BLaER1 (cell line): Measurements from ENCODE around the gene F11.

Experiments used
- H3K27ac ChIP-seq: shearing (Covaris generic); formaldehyde crosslinking; 2 replicates; pipeline ENCODE4 v1.8.1; 2022
- H3K27me3 ChIP-seq: shearing (Covaris generic); formaldehyde crosslinking; 2 replicates; pipeline ENCODE4 v1.8.1; 2022
- H3K36me3 ChIP-seq: shearing (Covaris generic); formaldehyde crosslinking; 2 replicates; pipeline ENCODE4 v1.8.1; 2022
- H3K4me1 ChIP-seq: shearing (Covaris generic); formaldehyde crosslinking; 2 replicates; pipeline ENCODE4 v1.8.1; 2022
- H3K4me2 ChIP-seq: shearing (Covaris generic); formaldehyde crosslinking; 2 replicates; pipeline ENCODE4 v1.8.1; 2022
- H3K4me3 ChIP-seq: shearing (Covaris generic); formaldehyde crosslinking; 2 replicates; pipeline ENCODE4 v1.8.1; 2022
- H3K9ac ChIP-seq: shearing (Covaris generic); formaldehyde crosslinking; 2 replicates; pipeline ENCODE4 v1.8.1; 2022
- H3K9me3 ChIP-seq: shearing (Covaris generic); formaldehyde crosslinking; 2 replicates; pipeline ENCODE4 v1.8.1; 2022
- H4K20me1 ChIP-seq: shearing (Covaris generic); formaldehyde crosslinking; 2 replicates; pipeline ENCODE4 v1.8.1; 2022
- Cebpa-rat ChIP-seq: shearing (Covaris generic); IDR thresholded peaks from 2 replicates; pipeline ENCODE4 v1.8.1; 2022

Gene F11

GRCh38 chr4:186265683-186266652 is at the start of gene F11:
TSS of gene F11 (plus strand) at chr4:186266189. CDS start at chr4:186267137, 948 bp downstream.
- no peak within 1 kb of the TSS for H3K27ac ChIP-seq
- H4K20me1 ChIP-seq = no peaks in the 10 kb centered on the region
- H3K4me2 ChIP-seq = no peak within 1 kb of the TSS
- no peak within 1 kb of the TSS for H3K9ac ChIP-seq
- no peaks in the 10 kb centered on the region for H3K36me3 ChIP-seq
- no peaks in the 10 kb centered on the region for H3K27me3 ChIP-seq
- no peak for TF ChIP-seq Cebpa-rat
- no peaks in the 10 kb centered on the region for H3K4me1 ChIP-seq
- H3K4me3 ChIP-seq = no peak within 1 kb of the TSS
- no peaks in the 10 kb centered on the region for H3K9me3 ChIP-seq

- Histone ChIP-seq H3K4me1 (no peaks in the 10 kb centered on the region), H3K4me3 (no peak overlapping the region), H4K20me1 (no peaks in the 10 kb centered on the region), H3K27me3 (no peaks in the 10 kb centered on the region), H3K4me2 (no peak overlapping the region), H3K9me3 (no peaks in the 10 kb centered on the region), H3K9ac (no peak overlapping the region), H3K27ac (no peak overlapping the region), H3K36me3 (no peaks in the 10 kb centered on the region)
- no peak for TF ChIP-seq Cebpa-rat
These were observed 49.4 kb upstream of the F11 start for GRCh38 chr4:186216465-186217024.

GRCh38 chr4:186217733-186218293 is 48.2 kb upstream of the F11 start:
- Histone ChIP-seq H3K36me3 (no peaks in the 10 kb centered on the region), H3K4me3 (no peak overlapping the region), H3K27me3 (no peaks in the 10 kb centered on the region), H3K9me3 (no peaks in the 10 kb centered on the region), H4K20me1 (no peaks in the 10 kb centered on the region), H3K9ac (no peak overlapping the region), H3K27ac (no peak overlapping the region), H3K4me1 (no peaks in the 10 kb centered on the region), H3K4me2 (no peak overlapping the region)
- TF ChIP-seq Cebpa-rat = no peak

DNA sequence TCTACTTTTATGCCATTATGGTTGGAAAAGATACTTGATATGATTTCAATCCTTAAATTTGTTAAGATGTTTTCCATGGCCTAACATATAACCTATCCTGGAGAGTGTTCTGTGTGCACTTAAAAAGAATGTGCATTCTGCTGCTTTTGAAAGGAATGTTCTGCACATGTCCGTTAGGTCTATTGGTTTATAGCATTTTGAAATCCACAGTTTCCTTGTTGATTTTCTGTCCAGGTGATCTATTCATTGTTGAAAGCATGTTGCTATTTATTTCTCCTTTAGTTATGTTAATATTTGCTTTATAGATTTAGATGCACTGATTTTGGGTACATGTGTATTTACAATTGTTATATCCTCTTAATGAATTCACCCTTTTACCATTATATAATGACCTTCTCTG is 44.4 kb upstream of the F11 start:
- Histone ChIP-seq H4K20me1 (no peaks in the 10 kb centered on the region), H3K27me3 (no peaks in the 10 kb centered on the region), H3K27ac (no peak overlapping the region), H3K9me3 (peaks cover 33% of the 10 kb centered on the region), H3K4me3 (no peak overlapping the region), H3K36me3 (no peaks in the 10 kb centered on the region), H3K9ac (no peak overlapping the region), H3K4me2 (no peak overlapping the region), H3K4me1 (no peaks in the 10 kb centered on the region)
- TF ChIP-seq Cebpa-rat = no peak

DNA sequence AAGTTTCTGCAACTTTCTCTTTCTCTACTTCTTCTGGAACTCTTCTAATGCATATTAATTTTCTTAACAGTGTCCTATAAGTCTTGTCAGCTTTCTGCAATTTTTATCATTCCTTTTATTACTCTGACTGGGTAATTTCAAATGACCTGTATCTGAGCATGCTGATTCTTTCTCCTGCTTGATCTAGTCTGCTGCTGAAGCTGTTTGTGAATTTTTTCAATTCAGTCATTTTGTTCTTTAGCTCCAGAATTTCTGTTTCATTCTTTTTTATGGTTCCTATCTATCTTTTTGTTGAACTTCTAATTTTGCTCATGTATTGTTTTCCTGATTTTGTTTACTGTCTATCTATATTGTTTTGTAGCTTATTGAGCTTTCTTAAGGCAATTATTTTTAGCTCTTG is 40.1 kb upstream of the F11 start:
- H3K4me2 ChIP-seq = no peak overlapping the region

GRCh38 chr4:186226521-186227189 is 39.3 kb upstream of the F11 start:
- H3K4me2 ChIP-seq = no peak overlapping the region
- H3K4me3 ChIP-seq = no peak overlapping the region
- TF ChIP-seq Cebpa-rat = no peak
- H3K27me3 ChIP-seq = no peaks in the 10 kb centered on the region
- H4K20me1 ChIP-seq = no peaks in the 10 kb centered on the region
- H3K27ac ChIP-seq = no peak overlapping the region
- H3K36me3 ChIP-seq = no peaks in the 10 kb centered on the region
- H3K9me3 ChIP-seq = peaks cover 40% of the 10 kb centered on the region
- H3K9ac ChIP-seq = no peak overlapping the region
- H3K4me1 ChIP-seq = no peaks in the 10 kb centered on the region

More for the DNA sequence above, 40.1 kb upstream of the F11 start:
- H3K9me3 ChIP-seq = peaks cover 40% of the 10 kb centered on the region
- H4K20me1 ChIP-seq = no peaks in the 10 kb centered on the region
- TF ChIP-seq Cebpa-rat = no peak
- no peak overlapping the region for H3K27ac ChIP-seq
- H3K36me3 ChIP-seq = no peaks in the 10 kb centered on the region
- no peaks in the 10 kb centered on the region for H3K4me1 ChIP-seq
- no peak overlapping the region for H3K4me3 ChIP-seq
- H3K9ac ChIP-seq = no peak overlapping the region
- H3K27me3 ChIP-seq = no peaks in the 10 kb centered on the region

DNA sequence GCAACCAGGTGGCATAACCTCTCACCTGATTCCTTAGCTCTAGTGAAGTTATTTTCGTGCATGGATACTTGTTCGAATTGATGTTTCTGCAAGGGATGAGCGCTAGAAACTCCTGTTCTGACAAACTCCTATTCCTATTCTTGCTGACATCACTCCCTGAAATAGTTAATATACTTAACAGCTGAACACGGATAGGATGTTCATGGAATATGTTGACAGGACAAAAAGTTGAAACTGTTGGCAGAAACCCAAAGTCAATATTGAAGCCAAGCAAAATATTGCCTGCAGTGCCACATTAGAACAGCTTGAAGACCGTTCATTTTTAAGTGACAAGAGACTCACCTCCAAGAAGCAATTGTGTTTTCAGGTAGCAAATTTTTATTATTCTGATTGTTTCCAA is 38.8 kb upstream of the F11 start, which contains the start of gene KLKB1:
TSS of gene KLKB1 (plus strand) at position 287 of the 400 bp plus-strand sequence. CDS start 689 bp downstream, outside the sequence.
- H3K9ac ChIP-seq = no peak within 1 kb of the TSS

DNA sequence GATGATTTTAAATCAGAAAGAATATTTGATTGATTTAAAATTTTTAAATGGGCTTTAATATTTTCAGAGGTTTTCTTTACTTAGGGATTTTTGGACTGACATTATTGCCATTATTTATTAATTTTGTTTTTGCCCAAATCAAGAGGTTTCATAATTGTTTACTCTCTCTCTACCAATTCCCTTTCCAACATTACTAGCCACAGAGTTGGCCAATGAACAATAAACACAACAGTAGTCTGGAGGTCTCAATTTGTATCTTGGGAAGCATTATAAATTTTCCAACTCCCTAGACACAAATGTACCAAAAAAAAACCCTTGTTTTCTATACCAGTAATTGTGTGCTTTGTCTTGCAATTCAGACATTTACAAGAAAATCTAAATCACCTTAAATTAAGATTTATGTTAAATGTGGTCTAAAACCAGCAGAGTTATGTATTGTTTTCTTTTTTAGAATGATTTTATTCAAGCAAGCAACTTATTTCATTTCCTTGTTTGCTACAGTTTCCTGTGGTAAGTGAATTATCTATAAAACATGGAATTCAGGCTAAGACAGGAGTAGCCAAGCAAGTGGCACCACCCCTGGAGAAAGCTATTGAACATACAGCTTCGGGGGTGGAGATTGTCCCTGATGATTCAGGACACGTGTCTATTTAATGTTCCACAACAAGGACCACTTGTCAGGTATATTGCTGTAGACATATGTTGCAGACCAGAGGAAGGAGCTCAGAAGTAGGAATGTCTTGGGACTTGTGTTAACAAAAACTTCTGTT is 38.1 kb upstream of the F11 start:
- H3K9ac ChIP-seq = no peak overlapping the region
- TF ChIP-seq Cebpa-rat = no peak
- H3K36me3 ChIP-seq = no peaks in the 10 kb centered on the region
- no peaks in the 10 kb centered on the region for H4K20me1 ChIP-seq
- H3K27ac ChIP-seq = no peak overlapping the region
- H3K27me3 ChIP-seq = no peaks in the 10 kb centered on the region
- no peaks in the 10 kb centered on the region for H3K4me1 ChIP-seq
- no peak overlapping the region for H3K4me2 ChIP-seq
- H3K4me3 ChIP-seq = no peak overlapping the region
- peaks cover 40% of the 10 kb centered on the region for H3K9me3 ChIP-seq

More for the DNA sequence above, 38.8 kb upstream of the F11 start, which contains the start of gene KLKB1:
- Histone ChIP-seq H3K4me1 (no peaks in the 10 kb centered on the region), H3K9me3 (peaks cover 40% of the 10 kb centered on the region), H3K27me3 (no peaks in the 10 kb centered on the region), H3K27ac (no peak within 1 kb of the TSS), H4K20me1 (no peaks in the 10 kb centered on the region), H3K36me3 (no peaks in the 10 kb centered on the region), H3K4me3 (no peak within 1 kb of the TSS), H3K4me2 (no peak within 1 kb of the TSS)
- no peak for TF ChIP-seq Cebpa-rat

DNA sequence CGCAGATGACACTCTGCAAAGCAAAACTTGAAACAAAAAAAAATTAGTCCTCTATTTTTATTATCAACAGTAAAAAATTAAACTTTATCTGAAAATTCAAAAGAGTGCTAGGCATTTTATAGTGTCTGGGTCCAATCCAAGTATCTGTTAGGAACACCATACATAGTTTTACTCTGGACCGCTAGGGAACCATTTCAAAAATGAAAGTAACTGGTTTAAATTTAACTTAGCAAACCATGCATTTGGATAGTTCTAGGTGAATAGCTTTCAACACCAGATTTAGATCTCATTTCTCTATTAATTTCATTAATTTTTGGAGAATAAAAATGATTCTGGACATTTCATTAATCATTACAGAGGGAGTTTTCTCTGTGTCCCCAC is 37.5 kb upstream of the F11 start:
- no peaks in the 10 kb centered on the region for H3K4me1 ChIP-seq
- H3K36me3 ChIP-seq = no peaks in the 10 kb centered on the region
- H3K4me3 ChIP-seq = no peak overlapping the region
- H3K27ac ChIP-seq = no peak overlapping the region
- H3K9ac ChIP-seq = no peak overlapping the region
- H4K20me1 ChIP-seq = no peaks in the 10 kb centered on the region
- no peak overlapping the region for H3K4me2 ChIP-seq
- no peak for TF ChIP-seq Cebpa-rat
- H3K27me3 ChIP-seq = no peaks in the 10 kb centered on the region
- peaks cover 37% of the 10 kb centered on the region for H3K9me3 ChIP-seq
